Measurements from ENCODE around the gene UCKL1.

DNA sequence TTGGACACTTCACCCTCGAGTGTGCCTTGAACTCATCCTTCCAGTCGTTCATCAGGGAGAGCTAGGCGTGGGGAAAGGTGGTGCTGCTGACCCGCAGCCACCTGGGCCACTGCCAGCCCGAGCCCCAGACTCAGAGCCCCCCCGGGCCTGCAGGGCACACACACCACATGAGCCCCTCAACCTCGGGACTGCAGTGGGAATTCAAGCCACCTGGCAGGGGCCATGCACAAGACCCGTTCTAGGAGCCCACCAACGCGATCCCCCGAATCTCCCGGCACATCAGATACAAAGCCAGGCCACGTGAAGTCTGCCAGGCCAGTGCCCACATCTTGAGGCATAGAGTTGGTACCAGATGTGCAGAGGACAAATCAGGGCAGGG, 10.7 kb upstream of the UCKL1 start:
- TF ChIP-seq ZNF384 (IDR thresholded peaks at IDR 0.05): no peak
- TF ChIP-seq NFRKB (IDR thresholded peaks at IDR 0.05): no peak
- no peak for TF ChIP-seq CTBP1 (IDR thresholded peaks at IDR 0.05; ENCODE audit: borderline replicate concordance)
- no peak for TF ChIP-seq BHLHE40 (IDR thresholded peaks at IDR 0.05; ENCODE audit: borderline replicate concordance)
- TF ChIP-seq FOXA1 (IDR thresholded peaks at IDR 0.05): no peak
- TF ChIP-seq L3MBTL2 (conservative IDR thresholded peaks at IDR 0.05): no peak
- no peak for TF ChIP-seq FOXM1 (IDR thresholded peaks at IDR 0.05; ENCODE audit: borderline replicate concordance)
- TF ChIP-seq ARNT (IDR thresholded peaks at IDR 0.05): no peak
- TF ChIP-seq LEF1 (IDR thresholded peaks at IDR 0.05; ENCODE audit: borderline replicate concordance): no peak
- no peak for TF ChIP-seq SP1 (IDR thresholded peaks at IDR 0.05)
- no peak for TF ChIP-seq TARDBP (IDR thresholded peaks at IDR 0.05)
- no peak for TF ChIP-seq FOXK2 (IDR thresholded peaks at IDR 0.05)
- no peak for TF ChIP-seq SUZ12 (IDR thresholded peaks at IDR 0.05)
